HG03066 (cell line): ENCODE results near the gene SNRPB.

Experiments
- ATAC-seq: cut with Tn5 transposase; IDR thresholded peaks from one replicate; pipeline ENCODE4 v1.9.1; 2021; ENCODE audit warnings: low read depth; ENCODE audit not compliant: unreplicated experiment

Gene SNRPB

DNA sequence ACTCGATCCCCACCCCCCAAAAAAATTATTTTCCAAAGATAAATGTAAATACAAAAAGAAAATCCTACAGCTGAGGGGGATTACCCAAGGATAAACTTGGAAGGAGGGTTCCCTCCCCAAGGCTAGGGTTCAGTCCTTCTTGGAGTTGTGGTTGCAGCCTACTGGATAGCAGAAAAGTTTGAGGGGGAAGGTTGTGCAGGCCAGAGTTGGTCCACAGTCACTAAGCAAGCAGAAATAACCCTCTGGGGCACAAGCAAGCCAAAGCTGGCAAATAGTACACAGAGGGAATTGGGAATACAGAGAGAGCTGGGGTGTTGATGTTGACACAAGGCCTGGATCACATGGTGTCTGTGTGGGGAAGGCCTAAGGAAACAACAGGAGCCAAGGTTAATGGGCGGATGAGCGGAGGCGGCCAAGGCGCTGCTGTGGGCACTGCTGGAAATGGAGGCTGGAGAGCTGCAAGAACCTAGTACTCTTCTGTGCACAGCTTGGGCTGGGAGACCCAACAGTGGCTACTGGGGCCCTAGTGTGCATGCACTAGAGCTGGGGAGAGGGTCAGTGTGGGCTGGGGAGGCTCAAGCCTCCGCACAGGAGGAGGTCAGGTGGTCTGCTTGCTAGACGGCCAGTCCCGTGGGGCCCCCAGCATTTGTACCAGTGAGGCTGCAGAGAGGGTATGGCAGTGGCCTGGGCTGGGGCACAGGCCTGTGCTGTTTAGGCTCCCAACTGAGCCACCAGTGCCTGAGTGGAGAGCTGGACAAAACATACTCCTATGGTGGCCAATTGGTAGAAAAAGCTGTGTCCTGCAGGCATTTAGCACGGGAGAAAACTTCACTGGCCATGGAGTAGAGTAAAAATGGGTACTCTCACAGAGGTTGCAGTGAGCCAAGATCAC is 5.5 kb upstream of the SNRPB start:
- ATAC-seq: no peak

DNA sequence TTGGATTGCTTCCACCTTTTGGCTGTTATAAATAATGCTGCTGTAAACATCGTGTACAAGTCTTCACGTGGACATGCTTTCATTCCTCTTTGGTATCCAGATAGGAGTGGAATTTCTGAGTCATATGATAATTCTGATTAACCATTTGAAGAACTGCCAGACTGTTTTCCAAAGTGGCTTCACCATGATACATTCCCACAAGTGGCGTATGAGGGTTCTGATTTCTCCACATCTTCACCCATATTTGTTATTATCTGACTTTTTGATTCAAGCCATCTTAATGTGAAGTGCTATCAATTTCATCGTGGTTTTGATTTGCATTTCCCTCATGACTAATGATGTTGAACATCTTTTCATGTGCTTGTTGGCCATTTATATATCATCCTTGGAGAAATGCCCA is 2.9 kb upstream of the SNRPB start:
- ATAC-seq: no peak

GRCh38 chr20:2469991-2470422 is 582 bp downstream of the SNRPB start:
- ATAC-seq: no peak

GRCh38 chr20:2468581-2469407 is 1.8 kb downstream of the SNRPB start:
- ATAC-seq: no peak

DNA sequence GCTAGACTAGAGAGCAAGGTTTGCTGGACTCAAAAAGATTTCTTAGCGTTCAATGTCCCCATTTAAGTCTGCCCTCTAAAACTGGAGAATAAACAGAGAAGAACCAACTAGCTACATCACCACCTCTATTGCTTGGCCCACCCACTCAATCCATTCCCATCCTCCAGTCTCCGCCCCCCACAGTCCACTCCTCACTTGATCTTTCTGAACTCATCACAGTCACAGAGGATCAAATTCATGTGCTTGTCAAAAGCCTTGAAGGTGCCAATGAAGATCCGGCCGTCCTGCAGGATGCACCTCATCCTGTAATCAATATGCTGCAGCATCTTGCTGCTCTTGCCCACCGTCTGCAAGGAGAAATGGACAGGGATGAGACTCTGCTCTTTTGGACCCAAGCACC is 3.2 kb downstream of the SNRPB start:
- no peak for ATAC-seq

- no peak for ATAC-seq
These were observed 5.5 kb downstream of the SNRPB start for GRCh38 chr20:2465100-2465499.

- ATAC-seq: no peak
These were observed 6.8 kb downstream of the SNRPB start for GRCh38 chr20:2463616-2464365.

DNA sequence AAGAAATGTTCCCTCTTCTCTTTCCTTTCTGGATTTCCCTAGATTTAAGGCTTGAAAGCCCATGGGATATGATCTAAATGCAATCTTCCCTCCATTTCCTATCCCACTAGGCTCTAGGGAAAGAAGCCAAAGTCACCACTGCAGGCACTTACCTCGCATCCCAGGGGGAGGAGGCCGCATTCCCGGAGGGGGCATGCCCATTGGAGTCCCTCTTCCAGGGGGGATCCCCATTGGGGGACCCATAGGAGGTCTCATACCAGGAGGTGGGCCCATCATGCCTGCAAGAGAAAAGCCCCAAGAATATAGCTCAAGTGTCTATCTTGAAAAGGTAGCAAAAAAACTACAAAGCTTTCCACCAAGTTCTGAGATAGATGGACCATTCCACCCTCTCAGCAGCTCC is 8.1 kb downstream of the SNRPB start:
- ATAC-seq: no peak

GRCh38 chr20:2460752-2461424 is 9.7 kb downstream of the SNRPB start:
- no peak for ATAC-seq

GRCh38 chr20:2459981-2460751 is 10.4 kb downstream of the SNRPB start:
- no peak for ATAC-seq

GRCh38 chr20:2458919-2459499 is 11.6 kb downstream of the SNRPB start:
- ATAC-seq: no peak

GRCh38 chr20:2455771-2456497 is 14.7 kb downstream of the SNRPB start:
- ATAC-seq: no peak

- ATAC-seq: no peak
These were observed 16.8 kb downstream of the SNRPB start for GRCh38 chr20:2453792-2454191.

GRCh38 chr20:2451939-2452732 is 18.5 kb downstream of the SNRPB start:
- ATAC-seq: no peak

GRCh38 chr20:2451422-2451821 is 19.2 kb downstream of the SNRPB start:
- ATAC-seq: no peak

GRCh38 chr20:2449386-2449785 is 21.2 kb downstream of the SNRPB start:
- ATAC-seq: no peak

DNA sequence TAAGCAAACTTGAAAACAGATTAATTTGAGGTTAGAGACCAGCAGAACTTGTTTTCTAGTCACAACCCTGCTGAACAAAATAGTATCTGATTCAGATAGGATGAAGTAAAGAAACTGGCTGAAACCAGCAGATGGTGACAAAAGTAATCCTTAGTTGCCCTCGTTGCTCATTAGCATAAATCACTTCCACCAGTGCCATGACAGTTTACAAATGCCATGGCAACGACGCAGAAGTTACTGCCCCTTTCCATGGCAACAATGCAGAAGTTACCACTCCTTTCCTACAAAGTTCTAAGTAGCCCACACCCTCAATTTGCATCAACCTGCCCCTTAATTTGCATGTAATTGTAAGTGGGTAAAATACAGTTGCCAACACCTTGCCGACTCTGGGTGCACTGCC is 23.7 kb downstream of the SNRPB start:
- no peak for ATAC-seq

- no peak for ATAC-seq
These were observed 39.4 kb downstream of the SNRPB start for GRCh38 chr20:2431185-2431584.
